Measurements from ENCODE around the gene PATL2.

DNA sequence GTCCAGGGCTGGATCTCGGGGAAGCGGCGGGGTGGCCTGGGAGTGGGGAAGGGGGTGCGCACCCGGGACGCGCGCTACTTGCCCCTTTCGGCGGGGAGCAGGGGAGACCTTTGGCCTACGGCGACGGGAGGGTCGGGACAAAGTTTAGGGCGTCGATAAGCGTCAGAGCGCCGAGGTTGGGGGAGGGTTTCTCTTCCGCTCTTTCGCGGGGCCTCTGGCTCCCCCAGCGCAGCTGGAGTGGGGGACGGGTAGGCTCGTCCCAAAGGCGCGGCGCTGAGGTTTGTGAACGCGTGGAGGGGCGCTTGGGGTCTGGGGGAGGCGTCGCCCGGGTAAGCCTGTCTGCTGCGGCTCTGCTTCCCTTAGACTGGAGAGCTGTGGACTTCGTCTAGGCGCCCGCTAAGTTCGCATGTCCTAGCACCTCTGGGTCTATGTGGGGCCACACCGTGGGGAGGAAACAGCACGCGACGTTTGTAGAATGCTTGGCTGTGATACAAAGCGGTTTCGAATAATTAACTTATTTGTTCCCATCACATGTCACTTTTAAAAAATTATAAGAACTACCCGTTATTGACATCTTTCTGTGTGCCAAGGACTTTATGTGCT is 721 bp upstream of the PATL2 start:
- no peak for TF ChIP-seq EZH2 (IDR thresholded peaks at IDR 0.05; ENCODE audit: borderline replicate concordance, low read depth, low read length, poor library complexity, severe bottlenecking)
- TF ChIP-seq, protein P1, sequence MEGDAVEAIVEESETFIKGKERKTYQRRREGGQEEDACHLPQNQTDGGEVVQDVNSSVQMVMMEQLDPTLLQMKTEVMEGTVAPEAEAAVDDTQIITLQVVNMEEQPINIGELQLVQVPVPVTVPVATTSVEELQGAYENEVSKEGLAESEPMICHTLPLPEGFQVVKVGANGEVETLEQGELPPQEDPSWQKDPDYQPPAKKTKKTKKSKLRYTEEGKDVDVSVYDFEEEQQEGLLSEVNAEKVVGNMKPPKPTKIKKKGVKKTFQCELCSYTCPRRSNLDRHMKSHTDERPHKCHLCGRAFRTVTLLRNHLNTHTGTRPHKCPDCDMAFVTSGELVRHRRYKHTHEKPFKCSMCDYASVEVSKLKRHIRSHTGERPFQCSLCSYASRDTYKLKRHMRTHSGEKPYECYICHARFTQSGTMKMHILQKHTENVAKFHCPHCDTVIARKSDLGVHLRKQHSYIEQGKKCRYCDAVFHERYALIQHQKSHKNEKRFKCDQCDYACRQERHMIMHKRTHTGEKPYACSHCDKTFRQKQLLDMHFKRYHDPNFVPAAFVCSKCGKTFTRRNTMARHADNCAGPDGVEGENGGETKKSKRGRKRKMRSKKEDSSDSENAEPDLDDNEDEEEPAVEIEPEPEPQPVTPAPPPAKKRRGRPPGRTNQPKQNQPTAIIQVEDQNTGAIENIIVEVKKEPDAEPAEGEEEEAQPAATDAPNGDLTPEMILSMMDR (conservative IDR thresholded peaks at IDR 0.05; ENCODE audit: low read depth, low read length) = no peak
